ENCODE results near the gene PEAK1. TPM values are rescaled to one million over a fixed set of nuclear protein-coding genes. Genes with fewer than 3 reads are reported as not detected.

The PEAK1 gene
- total RNA-seq, 6 donors from 2014 or later: 82.8 to 142 (median 90.1) TPM

GRCh38 chr15:77287385-77287784 lies 132.5 kb downstream of the PEAK1 start:
- H3K36me3 ChIP-seq: peaks cover 0 to 22% (median 3%) of the 10 kb centered on the region in 4 donors
- no peaks in the 10 kb centered on the region for H3K27me3 ChIP-seq
- TF ChIP-seq, protein P1, sequence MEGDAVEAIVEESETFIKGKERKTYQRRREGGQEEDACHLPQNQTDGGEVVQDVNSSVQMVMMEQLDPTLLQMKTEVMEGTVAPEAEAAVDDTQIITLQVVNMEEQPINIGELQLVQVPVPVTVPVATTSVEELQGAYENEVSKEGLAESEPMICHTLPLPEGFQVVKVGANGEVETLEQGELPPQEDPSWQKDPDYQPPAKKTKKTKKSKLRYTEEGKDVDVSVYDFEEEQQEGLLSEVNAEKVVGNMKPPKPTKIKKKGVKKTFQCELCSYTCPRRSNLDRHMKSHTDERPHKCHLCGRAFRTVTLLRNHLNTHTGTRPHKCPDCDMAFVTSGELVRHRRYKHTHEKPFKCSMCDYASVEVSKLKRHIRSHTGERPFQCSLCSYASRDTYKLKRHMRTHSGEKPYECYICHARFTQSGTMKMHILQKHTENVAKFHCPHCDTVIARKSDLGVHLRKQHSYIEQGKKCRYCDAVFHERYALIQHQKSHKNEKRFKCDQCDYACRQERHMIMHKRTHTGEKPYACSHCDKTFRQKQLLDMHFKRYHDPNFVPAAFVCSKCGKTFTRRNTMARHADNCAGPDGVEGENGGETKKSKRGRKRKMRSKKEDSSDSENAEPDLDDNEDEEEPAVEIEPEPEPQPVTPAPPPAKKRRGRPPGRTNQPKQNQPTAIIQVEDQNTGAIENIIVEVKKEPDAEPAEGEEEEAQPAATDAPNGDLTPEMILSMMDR (IDR thresholded peaks at IDR 0.05): no peak
- TF ChIP-seq POLR2AphosphoS5 (IDR thresholded peaks at IDR 0.05): no peak
- TF ChIP-seq EP300 (IDR thresholded peaks at IDR 0.05): no peak
- no peak for TF ChIP-seq POLR2A (IDR thresholded peaks at IDR 0.05)
- H3K4me1 ChIP-seq: peaks cover 0 to 7% (median 2%) of the 10 kb centered on the region in 4 donors
- H3K9me3 ChIP-seq: no peaks in the 10 kb centered on the region
- H3K27ac ChIP-seq: no peak overlapping the region
- no peak for ATAC-seq (ENCODE audit: low FRiP score in 2 of 2)
- WGBS, 2 donors: 82 to 84% methylated on average over 2 of the region's 2 CpGs
- no peak overlapping the region for H3K4me3 ChIP-seq
- DNase-seq: no peak

- no peak overlapping the region for H3K27ac ChIP-seq
- TF ChIP-seq POLR2A (IDR thresholded peaks at IDR 0.05): no peak
- TF ChIP-seq, protein P1 (IDR thresholded peaks at IDR 0.05): no peak
- TF ChIP-seq EP300 (IDR thresholded peaks at IDR 0.05): no peak
- no peak for TF ChIP-seq POLR2AphosphoS5 (IDR thresholded peaks at IDR 0.05)
- no peak for ATAC-seq (ENCODE audit: low FRiP score in 2 of 2)
- no peak overlapping the region for H3K4me3 ChIP-seq
- peaks cover 0 to 22% (median 3%) of the 10 kb centered on the region in 4 donors for H3K36me3 ChIP-seq
- peaks cover 0 to 7% (median 2%) of the 10 kb centered on the region in 4 donors for H3K4me1 ChIP-seq
- WGBS, 2 donors: 87 to 89% methylated on average over 12 of the region's 12 CpGs
- H3K27me3 ChIP-seq: no peaks in the 10 kb centered on the region
- H3K9me3 ChIP-seq: no peaks in the 10 kb centered on the region
- no peak for DNase-seq
Observed at GRCh38 chr15:77285057-77285997, 134.6 kb downstream of the PEAK1 start.

GRCh38 chr15:77282333-77282732 lies 137.6 kb downstream of the PEAK1 start:
- H3K27me3 ChIP-seq: no peaks in the 10 kb centered on the region
- DNase-seq (no peak), ATAC-seq (ENCODE audit: low FRiP score in 2 of 2) (peak in 1 of 2 donors; percentile 61)
- H3K9me3 ChIP-seq: no peaks in the 10 kb centered on the region
- peaks cover 0 to 22% (median 3%) of the 10 kb centered on the region in 4 donors for H3K36me3 ChIP-seq
- 77 to 90% methylated on average over 2 of the region's 2 CpGs for WGBS, 2 donors
- no peak overlapping the region for H3K4me3 ChIP-seq
- TF ChIP-seq EP300 (IDR thresholded peaks at IDR 0.05) (no peak), POLR2AphosphoS5 (IDR thresholded peaks at IDR 0.05) (no peak), POLR2A (IDR thresholded peaks at IDR 0.05) (no peak)
- TF ChIP-seq, protein P1 (IDR thresholded peaks at IDR 0.05): no peak
- H3K4me1 ChIP-seq: peaks cover 0 to 3% (median 0%) of the 10 kb centered on the region in 4 donors
- H3K27ac ChIP-seq: no peak overlapping the region

- H3K27me3 ChIP-seq: no peaks in the 10 kb centered on the region
- WGBS, 2 donors: 89 to 96% methylated on average over 1 of the region's 1 CpG
- no peak overlapping the region for H3K4me3 ChIP-seq
- no peaks in the 10 kb centered on the region for H3K4me1 ChIP-seq
- DNase-seq (no peak), ATAC-seq (ENCODE audit: low FRiP score in 2 of 2) (no peak)
- no peak for TF ChIP-seq EP300 (IDR thresholded peaks at IDR 0.05)
- no peak for TF ChIP-seq POLR2A (IDR thresholded peaks at IDR 0.05)
- TF ChIP-seq POLR2AphosphoS5 (IDR thresholded peaks at IDR 0.05): no peak
- TF ChIP-seq, protein P1 (IDR thresholded peaks at IDR 0.05): no peak
- no peaks in the 10 kb centered on the region for H3K36me3 ChIP-seq
- H3K9me3 ChIP-seq: no peaks in the 10 kb centered on the region
- H3K27ac ChIP-seq: no peak overlapping the region
Observed at GRCh38 chr15:77276943-77277342, 143.0 kb downstream of the PEAK1 start.
